ENCODE data around the gene MIDN.
"Not testable (repeated sequence)": the region's sequence is repeated elsewhere in the genome, so short reads cannot be mapped to it uniquely, and the experiment has no call there.

MIDN gene

GRCh38 chr19:1246265-1247087 is 1.9 kb upstream of the MIDN start:
- not testable (repeated sequence) for DNase-seq (ENCODE audit: low read depth)

- no peak for DNase-seq (ENCODE audit: low read depth)
Observed at GRCh38 chr19:1247748-1248138, 640 bp upstream of the MIDN start.

- no peak for DNase-seq (ENCODE audit: low read depth)
Observed at GRCh38 chr19:1248786-1249297, 459 bp downstream of the MIDN start.

- DNase-seq (ENCODE audit: low read depth) = peak; percentile 93
Observed at GRCh38 chr19:1249298-1249989, 1.1 kb downstream of the MIDN start.

- DNase-seq (ENCODE audit: low read depth) = no peak
Observed at GRCh38 chr19:1249990-1250436, 1.6 kb downstream of the MIDN start.

GRCh38 chr19:1250437-1251260 is 2.3 kb downstream of the MIDN start:
- no peak for DNase-seq (ENCODE audit: low read depth)

GRCh38 chr19:1251330-1252220 is 3.2 kb downstream of the MIDN start:
- no peak for DNase-seq (ENCODE audit: low read depth)

- peak; percentile 98 for DNase-seq (ENCODE audit: low read depth)
Observed at GRCh38 chr19:1252221-1252820, 3.9 kb downstream of the MIDN start.

GRCh38 chr19:1252821-1253513 is 4.6 kb downstream of the MIDN start:
- peak; percentile 98 for DNase-seq (ENCODE audit: low read depth)

GRCh38 chr19:1253514-1254080 is 5.2 kb downstream of the MIDN start:
- DNase-seq (ENCODE audit: low read depth) = peak; percentile 70

GRCh38 chr19:1254081-1254527 is 5.7 kb downstream of the MIDN start:
- no peak for DNase-seq (ENCODE audit: low read depth)

- DNase-seq (ENCODE audit: low read depth) = no peak
Observed at GRCh38 chr19:1254530-1255185, 6.3 kb downstream of the MIDN start.

- DNase-seq (ENCODE audit: low read depth) = no peak
Observed at GRCh38 chr19:1255186-1256161, 7.1 kb downstream of the MIDN start.

GRCh38 chr19:1256646-1257474 is 8.5 kb downstream of the MIDN start:
- DNase-seq (ENCODE audit: low read depth) = no peak

GRCh38 chr19:1257475-1258162 is 9.2 kb downstream of the MIDN start:
- DNase-seq (ENCODE audit: low read depth) = no peak

GRCh38 chr19:1258163-1258492 is 9.7 kb downstream of the MIDN start:
- DNase-seq (ENCODE audit: low read depth) = no peak
